ENCODE data around the gene PLEKHO2. TPM values are rescaled to one million over a fixed set of nuclear protein-coding genes. Genes with fewer than 3 reads are reported as not detected.
A peak's percentile ranks its signal among the peaks of the same experiment; 100 is the strongest.
"Not testable (repeated sequence)": the region's sequence is repeated elsewhere in the genome, so short reads cannot be mapped to it uniquely, and the experiment has no call there.

PLEKHO2 gene, protein sequence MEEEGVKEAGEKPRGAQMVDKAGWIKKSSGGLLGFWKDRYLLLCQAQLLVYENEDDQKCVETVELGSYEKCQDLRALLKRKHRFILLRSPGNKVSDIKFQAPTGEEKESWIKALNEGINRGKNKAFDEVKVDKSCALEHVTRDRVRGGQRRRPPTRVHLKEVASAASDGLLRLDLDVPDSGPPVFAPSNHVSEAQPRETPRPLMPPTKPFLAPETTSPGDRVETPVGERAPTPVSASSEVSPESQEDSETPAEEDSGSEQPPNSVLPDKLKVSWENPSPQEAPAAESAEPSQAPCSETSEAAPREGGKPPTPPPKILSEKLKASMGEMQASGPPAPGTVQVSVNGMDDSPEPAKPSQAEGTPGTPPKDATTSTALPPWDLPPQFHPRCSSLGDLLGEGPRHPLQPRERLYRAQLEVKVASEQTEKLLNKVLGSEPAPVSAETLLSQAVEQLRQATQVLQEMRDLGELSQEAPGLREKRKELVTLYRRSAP
- total RNA-seq = 57.4 and 112 TPM in 2 replicates

DNA sequence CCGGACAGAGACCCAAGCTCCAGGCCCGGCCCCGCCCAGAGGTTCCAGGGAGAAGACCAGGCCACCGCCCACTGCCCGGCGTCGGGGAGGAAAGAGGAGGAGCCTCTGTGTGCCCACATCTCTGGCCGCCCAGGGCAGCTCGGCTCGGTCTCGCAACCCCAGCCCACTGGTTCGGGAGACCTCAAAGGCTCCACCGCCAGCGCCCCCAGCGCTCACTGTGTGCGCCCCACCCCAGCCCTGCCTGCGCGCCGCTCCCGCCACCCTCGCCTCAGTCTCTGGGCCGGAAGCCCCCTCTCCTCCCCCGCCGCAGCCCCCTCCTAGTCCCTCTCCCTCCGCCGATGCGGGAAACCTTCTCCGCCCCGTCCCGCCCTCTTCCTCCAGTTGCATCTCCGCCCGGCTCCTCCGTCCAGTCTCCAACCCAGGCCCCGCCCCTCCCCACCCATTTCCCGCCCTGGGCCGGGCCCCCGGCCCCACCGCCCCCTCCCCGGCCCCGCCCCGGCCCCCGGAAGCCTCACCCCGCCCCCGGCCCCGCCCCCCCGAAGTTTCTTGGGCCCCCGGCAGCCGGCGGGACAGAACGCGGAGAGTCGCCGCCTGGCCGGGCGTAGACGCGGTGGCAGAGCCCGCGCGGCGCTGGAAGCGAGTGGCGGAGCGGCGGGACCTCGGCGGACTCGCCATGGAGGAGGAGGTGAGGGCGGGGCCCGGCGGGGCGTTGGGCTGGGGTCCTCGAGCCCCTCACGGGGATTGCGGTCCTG, at the start of gene PLEKHO2:
PLEKHO2 (plus strand) TSS at position 572 of the 752 bp plus-strand sequence; CDS start at position 674, 102 bp downstream.
- peak; percentile 52 to 93 for DNase-seq (ENCODE audit: low read depth in 2 of 2)

DNA sequence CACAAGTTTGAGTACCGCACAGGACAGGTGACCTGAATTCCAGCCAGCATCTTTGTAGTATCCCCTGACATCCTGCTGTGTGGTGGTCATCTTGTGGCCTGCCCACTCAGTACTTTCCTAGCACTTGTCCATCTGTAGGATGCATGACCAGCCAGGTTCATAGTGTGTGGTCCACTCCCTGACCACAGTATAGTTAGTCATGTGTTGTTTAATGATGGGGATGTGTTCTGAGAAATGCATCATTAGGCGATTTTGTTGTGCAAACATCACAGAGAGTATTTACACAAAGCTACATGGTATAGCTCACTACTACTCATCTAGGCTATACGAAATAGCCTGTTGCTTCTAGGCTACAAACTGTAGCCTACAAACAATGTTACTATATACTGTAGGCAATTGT, 49.4 kb upstream of the PLEKHO2 start:
- DNase-seq (ENCODE audit: low read depth in 2 of 2) = no peak

DNA sequence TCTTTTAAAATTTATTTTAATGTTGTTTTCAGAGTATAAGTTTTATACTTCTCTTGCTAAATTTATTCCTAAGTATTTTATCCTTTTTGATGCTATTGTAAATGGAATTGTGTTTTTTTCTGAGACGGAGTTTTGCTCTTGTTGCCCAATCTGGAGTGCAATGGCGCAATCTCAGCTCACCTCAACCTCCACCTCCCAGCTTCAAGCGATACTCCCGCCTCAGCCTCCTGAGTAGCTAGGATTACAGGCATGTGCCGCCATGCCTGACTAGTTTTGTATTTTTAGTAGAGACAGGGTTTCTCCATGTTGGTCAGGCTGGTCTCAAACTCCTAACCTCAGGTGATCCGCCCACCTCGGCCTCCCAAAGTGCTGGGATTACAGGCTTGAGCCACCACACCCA, 46.4 kb upstream of the PLEKHO2 start:
- not testable (repeated sequence) for DNase-seq (ENCODE audit: low read depth in 2 of 2)

DNA sequence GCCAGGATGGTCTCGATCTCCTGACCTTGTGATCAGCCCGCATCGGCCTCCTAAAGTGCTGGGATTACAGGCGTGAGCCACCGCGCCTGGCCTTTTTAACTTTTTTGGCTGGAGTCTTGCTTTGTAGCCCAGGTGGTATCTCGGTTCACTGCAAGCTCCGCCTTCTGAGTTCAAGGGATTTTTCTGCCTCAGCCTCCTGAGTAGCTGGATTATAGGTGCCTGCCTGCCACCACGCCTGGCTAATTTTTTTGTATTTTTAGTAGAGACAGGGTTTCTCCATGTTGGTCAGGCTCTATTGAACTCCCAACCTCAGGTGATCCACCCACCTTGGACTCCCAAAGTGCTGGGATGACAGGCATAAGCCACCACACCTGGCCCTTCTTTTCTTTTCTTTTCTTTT, 45.8 kb upstream of the PLEKHO2 start:
- DNase-seq (ENCODE audit: low read depth in 2 of 2) = not testable (repeated sequence)

DNA sequence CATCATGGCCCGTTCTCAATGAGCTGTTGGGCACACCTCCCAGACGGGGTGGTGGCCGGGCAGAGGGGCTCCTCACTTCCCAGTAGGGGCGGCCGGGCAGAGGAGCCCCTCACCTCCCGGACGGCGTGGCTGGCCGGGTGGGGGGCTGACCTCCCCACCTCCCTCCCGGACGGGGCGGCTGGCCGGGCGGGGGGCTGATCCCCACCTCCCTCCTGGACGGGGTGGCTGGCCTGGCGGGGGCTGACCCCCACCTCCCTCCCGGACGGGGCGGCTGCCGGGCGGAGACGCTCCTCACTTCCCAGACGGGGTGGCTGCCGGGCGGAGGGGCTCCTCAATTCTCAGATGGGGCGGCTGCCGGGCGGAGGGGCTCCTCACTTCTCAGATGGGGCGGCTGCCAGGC, 42.8 kb upstream of the PLEKHO2 start:
- DNase-seq (ENCODE audit: low read depth in 2 of 2) = not testable (repeated sequence)

DNA sequence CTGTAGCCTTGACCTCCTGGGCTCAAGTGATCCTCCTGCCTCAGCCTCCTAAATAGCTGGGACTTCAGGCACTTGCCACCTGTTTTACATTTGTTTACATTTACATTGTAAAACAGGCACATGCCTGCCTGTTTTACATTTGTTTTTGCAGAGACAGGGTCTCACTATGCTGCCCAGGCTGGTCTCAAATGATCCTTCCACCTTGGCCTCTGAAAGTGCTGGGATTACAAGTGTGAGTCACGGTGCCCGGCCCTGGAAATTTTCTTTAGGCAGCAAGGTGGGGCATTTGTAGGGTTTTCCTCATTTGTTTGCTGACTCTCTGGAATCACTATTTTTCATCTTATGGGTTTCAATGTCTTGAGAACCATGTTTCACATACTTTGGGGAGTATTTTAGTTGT, 41.2 kb upstream of the PLEKHO2 start:
- no peak for DNase-seq (ENCODE audit: low read depth in 2 of 2)

DNA sequence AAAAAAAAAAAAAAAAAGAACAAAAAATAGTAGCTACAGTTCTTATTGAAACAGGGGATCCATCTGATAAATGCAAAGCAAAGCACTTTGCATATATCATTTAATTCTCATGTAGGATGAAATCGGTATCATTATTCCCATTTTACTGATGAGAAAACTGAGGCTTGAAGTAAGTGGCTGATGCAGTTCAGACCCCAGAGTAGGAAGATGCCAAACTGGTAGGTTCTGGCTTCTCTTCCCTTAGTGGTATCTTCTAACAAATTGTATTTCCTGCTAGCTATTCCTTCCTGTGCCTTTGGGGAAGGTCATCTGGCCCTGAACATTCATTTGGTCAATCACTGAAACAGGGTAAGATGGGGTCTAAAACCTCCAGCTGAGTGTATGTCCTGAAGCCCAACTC, 38.2 kb upstream of the PLEKHO2 start:
- DNase-seq (ENCODE audit: low read depth in 2 of 2) = no peak

DNA sequence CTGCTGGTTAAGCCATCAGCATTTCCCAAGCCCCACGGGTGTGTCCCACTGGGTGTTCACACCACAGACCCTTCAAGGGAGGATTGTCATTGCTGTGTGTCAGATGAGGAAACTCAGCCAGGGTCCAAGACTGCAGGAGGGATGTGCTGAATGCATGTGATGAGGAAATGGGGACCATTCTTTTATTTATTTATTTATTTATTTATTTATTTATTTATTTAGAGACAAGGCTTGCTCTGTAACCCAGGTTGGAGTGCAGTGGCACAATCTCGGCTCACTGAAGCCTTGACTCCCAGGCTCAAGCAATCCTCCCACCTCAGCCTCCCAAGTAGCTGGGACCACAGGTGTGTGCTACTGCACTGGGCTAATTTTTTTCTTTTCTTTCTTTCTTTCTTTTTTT, 37.1 kb upstream of the PLEKHO2 start:
- DNase-seq (ENCODE audit: low read depth in 2 of 2) = no peak

DNA sequence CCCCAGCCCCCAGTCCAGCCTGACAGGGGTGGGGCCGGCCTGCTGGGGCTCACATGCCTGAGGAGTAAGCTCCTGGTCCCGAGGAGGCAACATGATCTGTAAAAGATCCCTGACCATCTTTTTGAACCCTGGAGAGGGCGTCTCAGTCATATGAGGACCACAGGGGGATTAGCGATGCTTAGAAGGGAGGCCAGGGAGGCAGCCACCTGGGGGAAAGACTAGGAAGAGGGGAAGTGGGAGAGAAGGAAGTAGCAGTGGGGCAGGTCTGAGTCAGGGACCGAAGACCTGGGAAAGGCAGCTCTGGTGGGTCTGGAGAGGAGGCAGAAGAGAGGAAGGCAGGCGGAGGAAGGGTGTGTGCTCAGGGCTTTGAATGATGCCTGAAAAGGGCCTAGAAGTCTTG, 35.2 kb upstream of the PLEKHO2 start:
- no peak for DNase-seq (ENCODE audit: low read depth in 2 of 2)

DNA sequence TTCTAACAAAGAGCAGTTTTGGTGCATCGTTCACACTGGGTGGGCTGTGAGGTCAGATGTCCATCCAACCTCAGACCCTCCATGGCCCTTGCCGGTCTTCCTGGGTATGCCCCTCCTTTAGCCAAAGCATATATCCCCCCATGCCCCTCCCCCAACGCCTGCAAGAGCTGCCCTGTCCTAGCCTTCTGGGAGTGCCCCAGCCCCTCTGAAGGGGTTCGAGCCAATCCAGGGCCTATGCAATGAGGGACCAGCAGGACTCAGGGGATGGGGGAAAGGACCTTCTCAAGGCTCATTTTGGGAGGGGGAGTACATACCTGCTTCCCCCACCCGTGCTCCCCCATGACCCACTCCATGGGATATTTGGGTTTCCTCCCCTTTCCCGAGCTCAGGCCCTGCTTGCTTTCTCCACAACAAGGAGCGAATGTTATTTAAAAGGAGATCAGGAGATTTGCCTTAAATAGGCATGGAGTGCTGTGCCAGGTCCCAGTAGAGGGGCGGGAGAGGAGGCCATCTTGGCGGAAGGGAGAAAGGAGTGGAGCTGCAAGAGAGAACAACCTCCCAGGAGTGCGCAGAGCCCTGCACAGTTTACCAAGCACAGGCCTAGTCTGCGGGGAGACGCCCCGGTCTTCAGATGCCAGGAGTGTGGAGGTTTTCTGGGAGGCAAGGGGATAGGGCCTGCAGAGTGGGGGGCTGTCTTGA, 34.5 kb upstream of the PLEKHO2 start:
- DNase-seq (ENCODE audit: low read depth in 2 of 2) = no peak

DNA sequence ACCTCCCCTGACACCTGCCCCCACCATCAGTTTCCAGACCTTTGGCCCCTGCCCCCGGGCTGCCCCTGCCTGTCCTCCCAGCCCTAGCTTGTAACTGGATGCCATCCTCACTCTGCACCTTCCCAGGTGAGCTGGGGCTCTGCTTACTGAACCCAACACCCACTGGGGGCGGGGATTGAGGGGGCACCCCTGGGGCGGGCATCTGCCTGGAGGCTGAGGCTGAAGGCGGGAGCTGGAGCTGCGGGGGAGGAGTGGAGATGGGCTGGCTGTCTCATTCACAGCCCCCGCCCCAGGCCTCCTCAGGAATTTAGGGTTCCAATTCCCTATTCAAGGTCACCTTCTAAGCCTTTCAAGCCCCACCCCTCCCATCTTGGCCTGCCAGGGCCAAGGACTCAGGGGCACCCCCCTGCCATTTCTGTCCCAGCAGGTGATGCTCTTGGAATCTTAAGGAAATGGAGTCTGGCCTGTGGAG, 33.9 kb upstream of the PLEKHO2 start:
- no peak for DNase-seq (ENCODE audit: low read depth in 2 of 2)

DNA sequence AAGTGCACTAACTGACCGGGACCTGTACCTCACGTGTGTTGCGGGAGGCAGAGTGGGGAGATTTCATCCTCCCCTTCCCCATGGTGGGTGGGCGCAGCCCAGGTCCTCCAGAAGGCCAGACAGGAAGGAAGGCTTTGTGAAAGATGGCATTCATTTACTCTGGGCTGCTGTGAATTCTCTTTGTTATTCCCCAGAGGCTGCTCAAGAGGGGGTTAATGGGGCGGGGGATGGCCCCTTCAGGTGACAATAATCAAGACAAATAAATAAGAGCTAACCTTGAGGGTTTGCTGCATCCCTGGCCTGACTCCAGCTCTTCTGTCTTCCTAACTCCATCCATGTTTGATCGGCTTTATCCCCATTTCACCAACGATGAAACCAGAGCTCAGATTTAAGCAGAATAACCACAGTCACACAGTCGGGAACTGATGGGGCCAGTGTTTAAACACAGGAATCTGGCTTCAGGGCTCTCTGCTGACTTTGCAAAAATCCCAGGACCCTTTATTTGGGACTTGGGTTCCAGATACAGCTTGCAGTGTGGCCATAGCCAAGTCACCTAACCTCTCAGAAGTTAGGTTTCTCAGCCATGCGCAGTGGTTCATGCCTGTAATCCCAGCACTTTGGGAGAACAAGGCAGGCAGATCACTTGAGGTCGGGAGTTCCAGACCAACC, 32.8 kb upstream of the PLEKHO2 start:
- DNase-seq (ENCODE audit: low read depth in 2 of 2) = no peak

DNA sequence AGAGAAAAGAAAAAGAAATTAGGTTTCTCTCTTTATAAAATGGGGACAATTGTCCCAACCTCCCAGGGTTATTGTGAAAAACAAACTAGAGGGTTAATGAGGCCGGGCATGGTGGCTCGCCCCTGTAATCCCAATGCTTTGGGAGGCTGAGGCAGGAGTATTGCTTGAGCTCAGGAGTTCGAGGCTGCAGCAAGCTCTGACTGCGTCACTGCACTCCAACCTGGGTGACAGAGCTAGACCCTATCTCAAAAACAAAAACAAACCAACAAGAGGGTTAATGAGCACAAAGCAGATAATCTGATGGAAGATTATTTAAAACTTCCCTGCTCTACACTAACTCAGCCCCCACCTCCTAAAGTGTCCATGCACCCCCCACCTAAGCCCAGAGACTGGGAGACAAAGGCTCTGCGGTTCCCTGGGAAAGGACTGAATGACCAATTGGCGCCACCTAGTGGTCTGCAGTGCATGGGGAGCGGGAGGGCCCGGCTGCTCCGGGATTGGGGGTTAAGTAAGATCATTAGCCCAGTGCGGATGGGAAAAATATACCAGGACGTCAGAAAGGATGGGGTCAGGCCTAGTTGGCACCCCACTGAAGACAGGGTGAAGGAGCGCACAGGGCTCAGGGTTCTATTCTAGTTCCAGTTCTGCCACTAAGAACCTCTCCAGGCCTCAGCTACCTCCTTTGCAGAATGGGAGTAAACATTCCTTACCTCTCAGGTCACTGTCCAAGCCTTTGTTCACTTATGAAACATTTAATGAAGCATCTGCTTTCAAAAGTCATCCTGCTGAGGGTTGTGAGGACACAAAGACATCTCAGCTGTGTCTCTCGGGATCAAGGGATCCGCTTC, 31.8 kb upstream of the PLEKHO2 start:
- peak; percentile 41 to 74 for DNase-seq (ENCODE audit: low read depth in 2 of 2)

DNA sequence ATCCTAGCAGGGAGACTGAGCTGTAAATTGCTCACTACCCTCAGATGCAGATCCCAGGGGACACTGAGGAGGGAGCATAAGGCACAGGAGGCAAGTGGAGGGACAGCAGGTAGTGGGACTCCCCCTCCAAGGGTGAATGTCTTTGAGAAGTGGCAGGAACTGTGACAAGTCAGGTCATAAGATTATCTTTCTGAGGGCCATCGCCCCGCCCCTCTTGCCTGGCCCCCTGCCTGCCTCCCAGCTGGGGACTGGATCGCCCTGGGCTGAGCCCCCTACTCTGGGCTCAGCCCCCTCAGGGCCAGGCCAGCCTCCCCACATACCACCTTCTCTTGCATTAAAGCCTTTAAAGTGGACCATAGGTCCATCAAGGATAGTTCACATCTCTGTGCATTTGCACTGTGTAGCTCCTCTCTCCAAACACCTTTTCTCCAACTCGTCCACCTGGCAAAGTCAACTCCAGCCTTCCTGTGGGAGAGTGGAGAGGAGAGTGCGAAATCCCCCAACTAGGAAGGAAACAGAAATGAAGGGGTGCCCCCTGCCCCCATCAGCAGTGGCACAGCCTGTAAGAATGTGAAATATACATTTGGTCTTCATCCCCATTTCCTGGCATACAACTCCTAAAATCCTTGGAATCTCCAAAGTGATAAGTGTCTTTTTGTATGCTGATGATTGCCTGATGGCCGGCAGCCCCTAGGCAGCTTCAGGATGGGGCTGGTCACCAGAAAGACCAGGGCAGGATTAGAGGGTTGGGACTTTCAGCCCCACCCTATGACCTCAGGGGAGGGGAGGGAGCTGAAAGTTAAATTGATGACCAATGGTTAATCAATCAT, 31.0 kb upstream of the PLEKHO2 start:
- no peak for DNase-seq (ENCODE audit: low read depth in 2 of 2)

DNA sequence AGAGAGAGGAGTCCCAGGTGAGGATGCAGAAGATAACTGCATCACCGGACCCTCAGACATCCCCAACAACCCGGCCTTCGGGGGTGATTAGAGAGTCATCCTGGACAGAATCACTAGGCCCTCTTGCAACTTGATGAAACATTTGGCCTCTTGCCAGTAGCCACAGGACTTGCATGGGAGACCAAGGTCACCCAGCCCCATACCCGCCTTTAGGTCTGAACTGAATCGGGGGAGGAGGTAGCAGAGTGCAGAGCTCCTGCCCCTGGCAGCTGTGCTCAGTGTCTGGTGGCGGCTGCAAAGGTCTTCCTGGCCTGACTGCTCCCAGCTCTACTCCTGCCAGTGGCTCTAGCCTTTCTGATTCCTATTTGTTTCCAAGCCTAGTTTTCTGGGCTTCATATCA, 28.6 kb upstream of the PLEKHO2 start:
- DNase-seq (ENCODE audit: low read depth in 2 of 2) = no peak

DNA sequence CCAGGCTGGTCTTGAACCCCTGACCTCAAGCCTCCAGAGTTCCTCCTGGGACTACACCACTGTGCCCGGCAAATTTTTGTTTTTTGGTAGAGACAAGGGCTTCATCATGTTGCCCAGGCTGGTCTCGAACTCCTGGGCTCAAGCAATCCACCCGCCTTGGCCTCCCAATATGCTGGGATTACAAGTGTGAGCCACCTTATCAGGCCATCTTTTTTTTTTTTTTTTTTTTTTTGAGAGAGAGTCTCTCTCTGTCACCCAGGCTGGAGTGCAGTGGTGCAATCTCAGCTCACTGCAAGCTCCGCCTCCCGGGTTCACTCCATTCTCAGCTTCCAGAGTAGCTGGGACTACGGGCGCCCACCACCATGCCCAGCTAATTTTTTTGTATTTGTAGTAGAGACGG, 27.4 kb upstream of the PLEKHO2 start:
- DNase-seq (ENCODE audit: low read depth in 2 of 2) = not testable (repeated sequence)

DNA sequence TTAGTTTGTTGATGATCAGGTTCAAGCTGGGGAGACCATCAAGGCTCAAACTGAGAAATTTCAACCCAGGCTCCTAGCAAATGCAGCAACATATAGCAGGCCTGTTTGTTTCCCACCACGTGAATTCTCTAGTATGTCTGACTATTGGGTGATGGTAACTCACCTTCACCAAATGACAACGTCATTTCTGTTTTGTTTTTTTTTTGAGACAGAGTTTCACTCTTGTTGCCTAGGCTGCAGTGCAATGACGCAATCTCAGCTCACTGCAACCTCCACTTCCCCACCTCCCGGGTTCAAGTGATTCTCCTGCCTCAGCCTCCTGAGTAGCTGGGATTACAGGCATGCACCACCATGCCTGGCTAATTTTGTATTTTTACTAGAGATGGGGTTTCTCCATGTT, 26.8 kb upstream of the PLEKHO2 start:
- not testable (repeated sequence) for DNase-seq (ENCODE audit: low read depth in 2 of 2)

DNA sequence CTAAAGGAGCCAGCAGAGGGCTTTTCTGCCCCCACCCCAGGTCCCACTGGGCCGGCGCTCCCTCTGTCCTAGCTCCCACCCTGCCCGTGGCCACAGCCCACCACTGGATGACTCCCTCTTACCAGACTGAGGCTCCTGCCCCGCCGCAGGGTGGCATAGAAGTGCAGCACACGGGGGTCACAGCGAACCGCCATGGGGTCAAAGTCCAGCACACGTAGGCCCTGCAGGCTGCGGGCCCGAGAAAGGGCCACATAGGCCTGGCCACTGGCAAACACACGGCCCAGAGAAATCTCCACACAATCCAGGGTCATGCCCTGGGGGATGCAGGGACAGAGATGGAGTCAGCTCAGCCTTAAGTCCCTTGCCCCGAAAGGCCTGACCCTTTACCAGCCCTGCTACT, 25.3 kb upstream of the PLEKHO2 start:
- DNase-seq (ENCODE audit: low read depth in 2 of 2) = no peak

DNA sequence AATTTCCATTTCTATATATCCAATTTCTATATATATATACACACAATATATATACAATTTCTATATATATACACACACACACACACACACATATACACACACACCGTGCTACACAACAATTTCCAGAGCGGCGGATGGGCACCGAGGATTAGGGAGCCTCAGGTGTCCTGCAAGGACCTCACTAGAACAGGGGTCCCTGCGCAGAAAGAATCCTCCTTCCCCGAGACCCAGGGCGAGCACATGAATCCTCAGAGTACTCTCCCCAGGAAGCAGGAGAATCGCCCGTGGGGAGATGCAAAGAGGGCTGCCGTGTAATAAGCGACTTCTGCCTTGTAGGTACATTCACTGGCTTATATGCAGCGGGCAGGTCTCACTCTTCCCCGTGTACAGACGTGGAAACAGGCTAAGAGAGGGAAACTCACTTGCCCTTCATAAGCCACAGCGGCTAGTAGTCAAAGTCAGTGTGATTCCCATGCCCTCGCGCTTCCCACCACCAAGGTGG, 16.7 kb upstream of the PLEKHO2 start:
- peak in 1 of 2 donors; percentile 32 for DNase-seq (ENCODE audit: low read depth in 2 of 2)

Measured in dermis microvascular lymphatic vessel endothelial cell (primary cell).